Measurements from ENCODE around the gene GPBAR1. TPM values are rescaled to one million over a fixed set of nuclear protein-coding genes. Genes with fewer than 3 reads are reported as not detected.
"Not testable (repeated sequence)": the region's sequence is repeated elsewhere in the genome, so short reads cannot be mapped to it uniquely, and the experiment has no call there.

Gene GPBAR1
- total RNA-seq, 3 donors from 2014 or later: 0.64 to 3.7 (median 3.3) TPM

DNA sequence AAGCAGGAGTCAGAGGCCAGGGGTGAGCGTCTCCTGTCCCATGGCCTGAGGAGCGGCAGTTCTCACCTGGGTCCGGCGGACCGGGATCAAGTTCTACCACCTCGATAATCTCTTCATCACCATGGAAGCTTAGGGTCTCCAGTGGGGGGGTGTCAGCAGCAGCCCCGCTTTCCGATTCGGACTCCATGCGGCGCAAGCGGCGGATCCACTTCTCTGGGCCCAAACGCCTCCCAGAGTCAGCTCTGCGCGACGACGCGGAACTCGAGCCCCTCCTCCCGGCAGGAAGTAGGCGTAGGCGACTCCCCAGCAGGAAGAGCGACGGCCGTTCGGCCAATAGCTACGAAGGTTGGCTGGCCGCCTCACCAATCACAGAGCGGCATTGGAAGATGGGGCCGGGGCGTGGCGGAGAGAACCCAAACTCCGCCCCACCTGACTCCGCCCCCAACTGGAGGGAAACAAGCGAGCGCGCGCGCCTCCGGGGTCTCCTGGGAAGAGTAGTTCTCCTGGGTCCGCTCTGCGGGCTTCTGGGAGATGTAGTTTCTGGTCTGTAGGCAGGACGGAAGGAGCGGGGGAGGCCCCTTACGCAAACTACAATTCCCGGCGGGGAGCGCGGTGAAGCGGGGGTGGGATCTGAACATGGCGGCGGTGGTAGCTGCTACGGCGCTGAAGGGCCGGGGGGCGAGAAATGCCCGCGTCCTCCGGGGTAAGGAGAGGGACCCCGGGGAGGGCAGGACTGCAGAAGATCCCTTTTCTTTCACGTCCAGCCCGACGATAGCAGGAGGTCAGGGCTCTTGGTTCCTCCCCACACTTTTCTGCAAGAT is 9.3 kb downstream of the GPBAR1 start, which contains the start of the genes AAMP and PNKD:
Gene AAMP, minus strand, starts transcription at position 238 of the 821 bp plus-strand sequence. Its CDS starts 51 bp downstream, at position 187.
Gene PNKD, plus strand, starts transcription at position 620 of the 821 bp plus-strand sequence. Its CDS starts 17 bp downstream, at position 637.
- H3K9me3 ChIP-seq: no peaks in the 10 kb centered on the region
- DNase-seq: peak; percentile 100
- peak within 1 kb of the TSS; percentile 47 for H3K4me3 ChIP-seq
- peaks cover 60% of the 10 kb centered on the region for H3K4me1 ChIP-seq (ENCODE audit: low read depth)
- peak; percentile 84 for ATAC-seq
- H3K36me3 ChIP-seq (ENCODE audit: low read depth): peaks cover 18% of the 10 kb centered on the region
- TF ChIP-seq, protein P1, sequence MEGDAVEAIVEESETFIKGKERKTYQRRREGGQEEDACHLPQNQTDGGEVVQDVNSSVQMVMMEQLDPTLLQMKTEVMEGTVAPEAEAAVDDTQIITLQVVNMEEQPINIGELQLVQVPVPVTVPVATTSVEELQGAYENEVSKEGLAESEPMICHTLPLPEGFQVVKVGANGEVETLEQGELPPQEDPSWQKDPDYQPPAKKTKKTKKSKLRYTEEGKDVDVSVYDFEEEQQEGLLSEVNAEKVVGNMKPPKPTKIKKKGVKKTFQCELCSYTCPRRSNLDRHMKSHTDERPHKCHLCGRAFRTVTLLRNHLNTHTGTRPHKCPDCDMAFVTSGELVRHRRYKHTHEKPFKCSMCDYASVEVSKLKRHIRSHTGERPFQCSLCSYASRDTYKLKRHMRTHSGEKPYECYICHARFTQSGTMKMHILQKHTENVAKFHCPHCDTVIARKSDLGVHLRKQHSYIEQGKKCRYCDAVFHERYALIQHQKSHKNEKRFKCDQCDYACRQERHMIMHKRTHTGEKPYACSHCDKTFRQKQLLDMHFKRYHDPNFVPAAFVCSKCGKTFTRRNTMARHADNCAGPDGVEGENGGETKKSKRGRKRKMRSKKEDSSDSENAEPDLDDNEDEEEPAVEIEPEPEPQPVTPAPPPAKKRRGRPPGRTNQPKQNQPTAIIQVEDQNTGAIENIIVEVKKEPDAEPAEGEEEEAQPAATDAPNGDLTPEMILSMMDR (IDR thresholded peaks at IDR 0.05): peak; percentile 20
- intact Hi-C loops (cut with DNase I, micrococcal nuclease): no loop called here

- peak overlapping the region; percentile 47 for H3K4me3 ChIP-seq
- intact Hi-C loops (cut with DNase I, micrococcal nuclease): no loop called here
- peak in 2 of 3 donors; percentile 56 to 83 for DNase-seq
- H3K36me3 ChIP-seq (ENCODE audit: low read depth): peaks cover 20% of the 10 kb centered on the region
- no peak for ATAC-seq
- H3K9me3 ChIP-seq: no peaks in the 10 kb centered on the region
- H3K4me1 ChIP-seq (ENCODE audit: low read depth): peaks cover 53% of the 10 kb centered on the region
- TF ChIP-seq, protein P1 (IDR thresholded peaks at IDR 0.05): no peak
Measured at GRCh38 chr2:218270721-218271486, 10.1 kb downstream of the GPBAR1 start.

- ATAC-seq (no peak), DNase-seq (peak in 1 of 3 donors; percentile 74)
- no peaks in the 10 kb centered on the region for H3K9me3 ChIP-seq
- H3K4me3 ChIP-seq: no peak overlapping the region
- H3K36me3 ChIP-seq (ENCODE audit: low read depth): peaks cover 20% of the 10 kb centered on the region
- intact Hi-C loops (cut with DNase I, micrococcal nuclease): no loop called here
- TF ChIP-seq, protein P1 (IDR thresholded peaks at IDR 0.05): no peak
- H3K4me1 ChIP-seq (ENCODE audit: low read depth): peaks cover 53% of the 10 kb centered on the region
Measured at GRCh38 chr2:218271487-218271797, 10.6 kb downstream of the GPBAR1 start.

GRCh38 chr2:218271865-218272530 is 11.2 kb downstream of the GPBAR1 start:
- no peak for ATAC-seq
- peak in 2 of 3 donors; percentile 53 to 56 for DNase-seq
- no peak overlapping the region for H3K4me3 ChIP-seq
- intact Hi-C loops (cut with DNase I, micrococcal nuclease): no loop called here
- no peaks in the 10 kb centered on the region for H3K9me3 ChIP-seq
- peaks cover 20% of the 10 kb centered on the region for H3K36me3 ChIP-seq (ENCODE audit: low read depth)
- peaks cover 53% of the 10 kb centered on the region for H3K4me1 ChIP-seq (ENCODE audit: low read depth)
- TF ChIP-seq, protein P1 (IDR thresholded peaks at IDR 0.05): no peak

DNA sequence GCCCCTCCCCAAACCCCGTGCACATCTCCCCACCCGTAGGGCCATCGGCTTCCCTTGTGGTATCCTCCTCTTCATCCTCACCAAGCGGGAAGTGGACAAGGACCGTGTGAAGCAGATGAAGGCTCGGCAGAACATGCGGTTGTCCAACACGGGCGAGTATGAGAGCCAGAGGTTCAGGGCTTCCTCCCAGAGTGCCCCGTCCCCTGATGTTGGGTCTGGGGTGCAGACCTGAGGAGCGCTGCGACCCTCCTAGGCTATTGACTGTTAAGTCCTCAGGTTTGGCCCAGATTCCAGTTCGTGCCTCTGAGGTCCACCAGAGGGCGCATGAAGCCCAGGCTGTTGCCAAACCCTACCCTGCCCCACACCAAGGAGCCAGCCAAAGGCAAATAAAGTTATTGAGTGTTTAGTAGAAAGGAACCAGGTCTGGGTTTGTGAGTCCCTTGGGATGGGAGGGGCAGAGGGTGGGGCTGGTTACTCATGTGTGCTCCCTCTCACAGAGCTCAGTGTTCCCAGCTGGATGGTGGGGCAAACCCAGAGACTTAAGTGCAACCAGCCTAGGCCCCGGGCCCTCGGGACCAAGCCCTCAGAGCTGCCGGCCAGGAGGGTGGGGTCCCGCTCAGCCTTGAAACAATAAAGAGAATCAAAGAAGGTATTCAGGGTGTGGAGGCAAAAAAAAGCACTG is 11.9 kb downstream of the GPBAR1 start:
- TF ChIP-seq, protein P1 (IDR thresholded peaks at IDR 0.05): peak; percentile 85
- Histone ChIP-seq H3K4me1 (ENCODE audit: low read depth) (peaks cover 53% of the 10 kb centered on the region), H3K36me3 (ENCODE audit: low read depth) (peaks cover 20% of the 10 kb centered on the region), H3K9me3 (no peaks in the 10 kb centered on the region), H3K4me3 (no peak overlapping the region)
- DNase-seq (peak; percentile 90 to 95 (median 94)), ATAC-seq (peak; percentile 65)
- intact Hi-C loops (cut with DNase I, micrococcal nuclease): no loop called here

- H3K9me3 ChIP-seq; ATAC-seq; H3K4me3 ChIP-seq; intact Hi-C loops (cut with DNase I, micrococcal nuclease): not testable (repeated sequence)
- peaks cover 20% of the 10 kb centered on the region for H3K36me3 ChIP-seq (ENCODE audit: low read depth)
- peak in 1 of 3 donors; percentile 63 for DNase-seq
- peaks cover 48% of the 10 kb centered on the region for H3K4me1 ChIP-seq (ENCODE audit: low read depth)
Measured at GRCh38 chr2:218273214-218273907, 12.5 kb downstream of the GPBAR1 start.
